Uterus (tissue), 4 donors: Measurements from ENCODE around the gene LRRC26. TPM values are rescaled to one million over a fixed set of nuclear protein-coding genes. Genes with fewer than 3 reads are reported as not detected.

Source experiments
- DNase-seq, 2 donors: peaks; one replicate each; pipeline ENCODE4 v3.0.0-alpha.2; 2019 to 2020
- H3K27ac ChIP-seq, 2 donors: fragments of 200-600 bp; sonication (generic); 1 replicate in 1 of 2; 2 replicates in 1 of 2; pipeline ENCODE4 v1.5.1; 2016 to 2018
- H3K27me3 ChIP-seq, 2 donors: fragments of 200-600 bp; sonication (generic); one replicate each; pipeline ENCODE4 v1.5.1; 2018 to 2019; ENCODE audit warnings: control low read depth in 1 of 2
- H3K36me3 ChIP-seq, 2 donors: fragments of 200-600 bp; sonication (generic); one replicate each; pipeline ENCODE4 v1.5.1; 2019; ENCODE audit warnings: control low read depth in 1 of 2
- H3K4me1 ChIP-seq, 2 donors: fragments of 200-600 bp; sonication (generic); one replicate each; pipeline ENCODE4 v1.5.1; 2018 to 2019; ENCODE audit warnings: control low read depth in 1 of 2
- H3K4me3 ChIP-seq, 2 donors: fragments of 200-600 bp; sonication (generic); 1 replicate in 1 of 2; 2 replicates in 1 of 2; pipeline ENCODE4 v1.5.1; 2018 to 2019; ENCODE audit warnings: mild to moderate bottlenecking in 1 of 2
- H3K9me3 ChIP-seq, 2 donors: fragments of 200-600 bp; sonication (generic); one replicate each; pipeline ENCODE4 v1.5.1; 2019; ENCODE audit warnings: control low read depth in 1 of 2
- CTCF ChIP-seq, 4 experiments: fragments of 200-600 bp in 2 of 4; fragments of 450-650 bp in 2 of 4; sonication (generic) in 2 of 4; IDR thresholded peaks; one replicate each; pipeline ENCODE4 v1.5.1; 2016 to 2019; ENCODE audit warnings: antibody characterized with exemption in 4 of 4, mild to moderate bottlenecking in 2 of 4, moderate library complexity in 1 of 4
- POLR2A ChIP-seq, 2 donors: fragments of 450-650 bp; IDR thresholded peaks; one replicate each; pipeline ENCODE4 v1.6.1; 2016; ENCODE audit warnings: antibody characterized with exemption in 2 of 2, mild to moderate bottlenecking in 1 of 2, moderate library complexity in 1 of 2
- intact Hi-C: fragments of 100-400 bp; cut with DNase I; formaldehyde crosslinking; loops from one replicate; pipeline ENCODE4 v1.15.1; 2023; ENCODE audit warnings: low total_unique reads
- total RNA-seq, 4 donors: library from RNA; depleted of rRNA in 3 of 4; stranded (reverse); fragments of >200 nt in 3 of 4; gene quantifications; one replicate each; pipeline versions ENCODE4 v1.1.0 to v1.2.4, GENCODE V29; 2014 to 2023
- donor health status: DM: yes; HTN: yes; CAD: no.

The LRRC26 gene
- under 1 TPM in 1 of 4 donors, not detected in 3; 0.29 TPM for total RNA-seq

GRCh38 chr9:137169896-137170358 is at the start of gene LRRC26:
Gene LRRC26 (minus strand): TSS chr9:137170051. CDS start chr9:137169943, 108 bp downstream.
- DNase-seq: no peak
- H3K9me3 ChIP-seq: no peaks in the 10 kb centered on the region
- H3K27ac ChIP-seq: no peak within 1 kb of the TSS
- H3K4me1 ChIP-seq: peaks cover 4 to 21% of the 10 kb centered on the region in 2 donors
- peak within 1 kb of the TSS in 1 of 2 donors; percentile 11 for H3K4me3 ChIP-seq
- no peaks in the 10 kb centered on the region for H3K36me3 ChIP-seq
- TF ChIP-seq POLR2A (IDR thresholded peaks at IDR 0.05): no peak
- no peak for TF ChIP-seq CTCF (IDR thresholded peaks at IDR 0.05)
- intact Hi-C loops: no loop called here
- peaks cover 28 to 38% of the 10 kb centered on the region in 2 donors for H3K27me3 ChIP-seq

- TF ChIP-seq POLR2A (IDR thresholded peaks at IDR 0.05) (no peak), CTCF (IDR thresholded peaks at IDR 0.05) (no peak)
- intact Hi-C loops: no loop called here
- Histone ChIP-seq H3K4me1 (peaks cover 0 to 19% of the 10 kb centered on the region in 2 donors), H3K27me3 (no peaks in the 10 kb centered on the region), H3K36me3 (no peaks in the 10 kb centered on the region), H3K27ac (no peak overlapping the region), H3K9me3 (no peaks in the 10 kb centered on the region), H3K4me3 (no peak overlapping the region)
- DNase-seq: no peak
These were observed 49.0 kb upstream of the LRRC26 start for GRCh38 chr9:137218754-137219271.

GRCh38 chr9:137218212-137218753 is 48.4 kb upstream of the LRRC26 start:
- TF ChIP-seq CTCF (IDR thresholded peaks at IDR 0.05): no peak
- TF ChIP-seq POLR2A (IDR thresholded peaks at IDR 0.05): no peak
- no peak for DNase-seq

GRCh38 chr9:137217276-137218211 is 47.7 kb upstream of the LRRC26 start:
- no peaks in the 10 kb centered on the region for H3K36me3 ChIP-seq
- peak in 1 of 2 donors; percentile 62 for DNase-seq

More at GRCh38 chr9:137218212-137218753, 48.4 kb upstream of the LRRC26 start:
- no peak overlapping the region for H3K4me3 ChIP-seq
- no peaks in the 10 kb centered on the region for H3K27me3 ChIP-seq
- H3K36me3 ChIP-seq: no peaks in the 10 kb centered on the region
- H3K27ac ChIP-seq: no peak overlapping the region
- peaks cover 0 to 19% of the 10 kb centered on the region in 2 donors for H3K4me1 ChIP-seq
- no peaks in the 10 kb centered on the region for H3K9me3 ChIP-seq
- intact Hi-C loops: no loop called here

More at GRCh38 chr9:137217276-137218211, 47.7 kb upstream of the LRRC26 start:
- H3K4me3 ChIP-seq: no peak overlapping the region
- H3K27me3 ChIP-seq: no peaks in the 10 kb centered on the region
- intact Hi-C loops: no loop called here
- peak in 1 of 2 donors; percentile 43 for TF ChIP-seq POLR2A (IDR thresholded peaks at IDR 0.05)
- TF ChIP-seq CTCF (IDR thresholded peaks at IDR 0.05): no peak
- H3K27ac ChIP-seq: no peak overlapping the region
- H3K4me1 ChIP-seq: peaks cover 0 to 14% of the 10 kb centered on the region in 2 donors
- H3K9me3 ChIP-seq: no peaks in the 10 kb centered on the region
